Measurements from ENCODE around the gene NOP53. TPM values are rescaled to one million over a fixed set of nuclear protein-coding genes. Genes with fewer than 3 reads are reported as not detected.

Gene NOP53
- polyA plus RNA-seq, 1 donor (not counting 4 experiments of a cell fraction or from before 2014, with no cell fraction given): 80.2 TPM

DNA sequence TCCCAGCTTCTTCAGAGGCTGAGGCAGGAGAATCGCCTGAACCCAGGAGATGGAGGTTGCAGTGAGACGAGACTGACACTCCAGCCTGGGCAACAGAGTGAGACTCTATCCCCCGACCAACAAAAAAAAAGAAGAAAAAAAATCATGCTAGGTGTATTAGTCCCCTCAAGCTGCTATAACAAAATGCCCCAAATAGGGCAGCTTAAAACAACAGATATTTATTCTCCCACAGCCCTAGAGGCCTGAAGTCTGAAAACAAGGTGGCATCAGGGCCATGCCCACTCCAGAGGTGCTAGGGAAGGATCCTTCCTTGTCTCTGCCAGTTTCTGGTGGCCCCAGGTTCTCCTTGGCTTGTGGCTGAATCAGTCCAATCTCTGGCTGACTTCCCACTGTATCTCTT lies 40.7 kb upstream of the NOP53 start:
- H3K9ac ChIP-seq (ENCODE audit: control insufficient read depth, extremely low read depth, insufficient read depth, low read length): no peak overlapping the region
- no peaks in the 10 kb centered on the region for H3K4me1 ChIP-seq (ENCODE audit: control insufficient read depth, extremely low read depth, insufficient read depth, low read length)
- H3K4me3 ChIP-seq (ENCODE audit: control insufficient read depth in 2 of 3, extremely low read depth in 1 of 3, insufficient read depth in 2 of 3, low read depth in 1 of 3, low read length in 3 of 3): no peak overlapping the region
- FAIRE-seq (no peak), DNase-seq (ENCODE audit: low read depth, low spot score) (no peak)
- no peak overlapping the region for H3K27ac ChIP-seq (ENCODE audit: control insufficient read depth, insufficient read depth, low read length)
- dilution Hi-C loops (cut with MboI; ENCODE audit: extremely low pct_ligation_motif_present, low sequenced_read_pairs): no loop called here
- TF ChIP-seq EZH2 (IDR thresholded peaks at IDR 0.05; ENCODE audit: low read length): no peak
- TF ChIP-seq, protein P1, sequence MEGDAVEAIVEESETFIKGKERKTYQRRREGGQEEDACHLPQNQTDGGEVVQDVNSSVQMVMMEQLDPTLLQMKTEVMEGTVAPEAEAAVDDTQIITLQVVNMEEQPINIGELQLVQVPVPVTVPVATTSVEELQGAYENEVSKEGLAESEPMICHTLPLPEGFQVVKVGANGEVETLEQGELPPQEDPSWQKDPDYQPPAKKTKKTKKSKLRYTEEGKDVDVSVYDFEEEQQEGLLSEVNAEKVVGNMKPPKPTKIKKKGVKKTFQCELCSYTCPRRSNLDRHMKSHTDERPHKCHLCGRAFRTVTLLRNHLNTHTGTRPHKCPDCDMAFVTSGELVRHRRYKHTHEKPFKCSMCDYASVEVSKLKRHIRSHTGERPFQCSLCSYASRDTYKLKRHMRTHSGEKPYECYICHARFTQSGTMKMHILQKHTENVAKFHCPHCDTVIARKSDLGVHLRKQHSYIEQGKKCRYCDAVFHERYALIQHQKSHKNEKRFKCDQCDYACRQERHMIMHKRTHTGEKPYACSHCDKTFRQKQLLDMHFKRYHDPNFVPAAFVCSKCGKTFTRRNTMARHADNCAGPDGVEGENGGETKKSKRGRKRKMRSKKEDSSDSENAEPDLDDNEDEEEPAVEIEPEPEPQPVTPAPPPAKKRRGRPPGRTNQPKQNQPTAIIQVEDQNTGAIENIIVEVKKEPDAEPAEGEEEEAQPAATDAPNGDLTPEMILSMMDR (optimal IDR thresholded peaks at IDR 0.05 in 1 of 3, IDR thresholded peaks at IDR 0.05 in 1 of 3, conservative IDR thresholded peaks at IDR 0.05 in 1 of 3; ENCODE audit: extremely low read depth in 1 of 3, insufficient read depth in 2 of 3, low read length in 3 of 3): no peak
- H3K36me3 ChIP-seq (ENCODE audit: control insufficient read depth in 2 of 2, extremely low read depth in 1 of 2, insufficient read depth in 2 of 2, low read length in 2 of 2): peaks cover 5 to 13% of the 10 kb centered on the region in 2 experiments
- H4K20me1 ChIP-seq (ENCODE audit: control insufficient read depth, extremely low read depth, insufficient read depth, low read length): no peaks in the 10 kb centered on the region
- no peak overlapping the region for H3K4me2 ChIP-seq (ENCODE audit: control insufficient read depth, extremely low read depth, insufficient read depth, low read depth, low read length)
- no peaks in the 10 kb centered on the region for H3K9me1 ChIP-seq (ENCODE audit: control insufficient read depth, extremely low read depth, insufficient read depth, low read length)
- no peak overlapping the region for H2AFZ ChIP-seq (ENCODE audit: control insufficient read depth, low read length)
- no peaks in the 10 kb centered on the region for H3K9me3 ChIP-seq (ENCODE audit: control insufficient read depth, low read depth, low read length)
- no peaks in the 10 kb centered on the region for H3K27me3 ChIP-seq (ENCODE audit: control insufficient read depth, extremely low read depth, insufficient read depth, low read length)
- no peaks in the 10 kb centered on the region for H3K79me2 ChIP-seq (ENCODE audit: control insufficient read depth, insufficient read depth, low read length)

DNA sequence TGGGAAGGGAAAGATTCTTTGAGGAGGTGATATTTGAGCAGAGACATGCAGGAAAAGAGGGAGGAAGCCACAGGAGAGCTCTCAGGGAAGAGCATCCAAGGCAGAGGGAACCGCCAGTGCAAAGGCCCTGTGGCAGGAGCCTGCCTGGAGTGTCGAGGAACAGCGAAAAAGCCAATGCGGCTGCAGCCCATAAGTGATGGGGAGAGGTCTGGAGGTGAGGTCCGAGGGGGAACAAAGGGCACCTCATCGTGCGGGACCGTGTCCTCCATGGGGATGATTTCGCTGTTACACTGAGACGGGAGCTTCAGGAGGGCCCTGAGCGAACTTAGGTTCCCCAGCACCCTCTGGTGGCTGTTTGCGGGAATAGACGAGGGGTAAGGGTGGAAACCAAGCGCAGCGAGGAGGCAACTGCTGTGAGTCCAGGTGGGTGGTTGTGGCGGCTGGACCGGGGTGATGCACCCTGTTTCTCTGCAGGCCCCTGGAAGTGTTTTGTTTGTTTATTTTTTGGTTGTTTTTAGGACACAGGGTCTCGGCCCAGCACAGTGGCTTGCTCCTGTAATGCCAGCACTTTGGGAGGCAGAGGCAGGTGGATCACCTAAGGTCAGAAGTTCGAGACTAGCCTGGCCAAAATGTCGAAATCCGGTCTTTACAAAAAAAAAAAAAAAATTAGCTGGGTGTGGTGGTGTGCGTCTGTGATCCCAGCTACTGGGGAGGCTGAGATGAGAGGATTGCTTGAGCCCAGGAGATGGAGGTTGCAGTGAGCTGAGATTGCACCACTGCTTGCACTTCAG lies 38.0 kb upstream of the NOP53 start:
- DNase-seq (ENCODE audit: low read depth, low spot score) (no peak), FAIRE-seq (peak; percentile 75)
- no peaks in the 10 kb centered on the region for H3K9me3 ChIP-seq (ENCODE audit: control insufficient read depth, low read depth, low read length)
- H4K20me1 ChIP-seq (ENCODE audit: control insufficient read depth, extremely low read depth, insufficient read depth, low read length): no peaks in the 10 kb centered on the region
- H3K4me2 ChIP-seq (ENCODE audit: control insufficient read depth, extremely low read depth, insufficient read depth, low read depth, low read length): no peak overlapping the region
- peaks cover 0 to 6% of the 10 kb centered on the region in 2 experiments for H3K36me3 ChIP-seq (ENCODE audit: control insufficient read depth in 2 of 2, extremely low read depth in 1 of 2, insufficient read depth in 2 of 2, low read length in 2 of 2)
- dilution Hi-C loops (cut with MboI; ENCODE audit: extremely low pct_ligation_motif_present, low sequenced_read_pairs): no loop called here
- no peak overlapping the region for H3K4me3 ChIP-seq (ENCODE audit: control insufficient read depth in 2 of 3, extremely low read depth in 1 of 3, insufficient read depth in 2 of 3, low read depth in 1 of 3, low read length in 3 of 3)
- no peaks in the 10 kb centered on the region for H3K79me2 ChIP-seq (ENCODE audit: control insufficient read depth, insufficient read depth, low read length)
- no peak overlapping the region for H3K27ac ChIP-seq (ENCODE audit: control insufficient read depth, insufficient read depth, low read length)
- no peaks in the 10 kb centered on the region for H3K9me1 ChIP-seq (ENCODE audit: control insufficient read depth, extremely low read depth, insufficient read depth, low read length)
- H2AFZ ChIP-seq (ENCODE audit: control insufficient read depth, low read length): no peak overlapping the region
- no peaks in the 10 kb centered on the region for H3K4me1 ChIP-seq (ENCODE audit: control insufficient read depth, extremely low read depth, insufficient read depth, low read length)
- H3K9ac ChIP-seq (ENCODE audit: control insufficient read depth, extremely low read depth, insufficient read depth, low read length): no peak overlapping the region
- TF ChIP-seq, protein P1 (optimal IDR thresholded peaks at IDR 0.05 in 1 of 3, IDR thresholded peaks at IDR 0.05 in 1 of 3, conservative IDR thresholded peaks at IDR 0.05 in 1 of 3; ENCODE audit: extremely low read depth in 1 of 3, insufficient read depth in 2 of 3, low read length in 3 of 3): peak; percentile 87 to 95 (median 94)
- no peak for TF ChIP-seq EZH2 (IDR thresholded peaks at IDR 0.05; ENCODE audit: low read length)
- no peaks in the 10 kb centered on the region for H3K27me3 ChIP-seq (ENCODE audit: control insufficient read depth, extremely low read depth, insufficient read depth, low read length)

Measured in keratinocyte (primary cell).